Retinal pigment epithelial cell (primary cell): ENCODE measurements around the gene SLC5A1.
A peak's percentile ranks its signal among the peaks of the same experiment; 100 is the strongest.
"Not testable (repeated sequence)": the region's sequence is repeated elsewhere in the genome, so short reads cannot be mapped to it uniquely, and the experiment has no call there.

Experiments used
- DNase-seq: peaks from one replicate; pipeline ENCODE4 v3.0.0-alpha.2; 2010; ENCODE audit warnings: low read depth
- H3K4me3 ChIP-seq: 2 replicates; pipeline ENCODE4 v1.5.1; 2011; ENCODE audit warnings: mild to moderate bottlenecking, low read length, control low read depth, moderate library complexity
- TF ChIP-seq, protein P1 (sequence below): conservative IDR thresholded peaks from 2 replicates; pipeline ENCODE4 v1.5.1; 2011; ENCODE audit warnings: low read depth, low read length, control low read depth, inconsistent platforms

SLC5A1 gene

DNA sequence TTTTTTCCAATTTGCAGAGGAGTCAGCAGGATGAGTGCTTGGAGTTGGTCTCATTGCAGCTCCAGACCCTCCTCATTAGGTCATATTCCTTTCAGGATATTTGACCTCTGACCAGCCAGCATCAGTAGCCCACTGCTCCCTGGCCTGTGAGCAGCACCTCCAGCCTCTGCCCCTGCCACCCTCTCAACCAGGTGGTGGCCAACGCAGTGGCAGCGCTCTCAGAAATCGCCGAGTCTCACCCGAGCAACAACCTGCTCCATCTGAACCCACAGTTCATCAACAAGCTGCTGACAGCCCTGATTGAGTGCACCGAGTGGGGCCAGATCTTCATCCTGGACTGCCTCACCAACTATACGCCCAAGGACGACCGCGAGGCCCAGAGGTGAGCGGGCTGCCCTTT is 89.1 kb downstream of the SLC5A1 start:
- TF ChIP-seq, protein P1, sequence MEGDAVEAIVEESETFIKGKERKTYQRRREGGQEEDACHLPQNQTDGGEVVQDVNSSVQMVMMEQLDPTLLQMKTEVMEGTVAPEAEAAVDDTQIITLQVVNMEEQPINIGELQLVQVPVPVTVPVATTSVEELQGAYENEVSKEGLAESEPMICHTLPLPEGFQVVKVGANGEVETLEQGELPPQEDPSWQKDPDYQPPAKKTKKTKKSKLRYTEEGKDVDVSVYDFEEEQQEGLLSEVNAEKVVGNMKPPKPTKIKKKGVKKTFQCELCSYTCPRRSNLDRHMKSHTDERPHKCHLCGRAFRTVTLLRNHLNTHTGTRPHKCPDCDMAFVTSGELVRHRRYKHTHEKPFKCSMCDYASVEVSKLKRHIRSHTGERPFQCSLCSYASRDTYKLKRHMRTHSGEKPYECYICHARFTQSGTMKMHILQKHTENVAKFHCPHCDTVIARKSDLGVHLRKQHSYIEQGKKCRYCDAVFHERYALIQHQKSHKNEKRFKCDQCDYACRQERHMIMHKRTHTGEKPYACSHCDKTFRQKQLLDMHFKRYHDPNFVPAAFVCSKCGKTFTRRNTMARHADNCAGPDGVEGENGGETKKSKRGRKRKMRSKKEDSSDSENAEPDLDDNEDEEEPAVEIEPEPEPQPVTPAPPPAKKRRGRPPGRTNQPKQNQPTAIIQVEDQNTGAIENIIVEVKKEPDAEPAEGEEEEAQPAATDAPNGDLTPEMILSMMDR = no peak
- no peak for DNase-seq
- no peak overlapping the region for H3K4me3 ChIP-seq

DNA sequence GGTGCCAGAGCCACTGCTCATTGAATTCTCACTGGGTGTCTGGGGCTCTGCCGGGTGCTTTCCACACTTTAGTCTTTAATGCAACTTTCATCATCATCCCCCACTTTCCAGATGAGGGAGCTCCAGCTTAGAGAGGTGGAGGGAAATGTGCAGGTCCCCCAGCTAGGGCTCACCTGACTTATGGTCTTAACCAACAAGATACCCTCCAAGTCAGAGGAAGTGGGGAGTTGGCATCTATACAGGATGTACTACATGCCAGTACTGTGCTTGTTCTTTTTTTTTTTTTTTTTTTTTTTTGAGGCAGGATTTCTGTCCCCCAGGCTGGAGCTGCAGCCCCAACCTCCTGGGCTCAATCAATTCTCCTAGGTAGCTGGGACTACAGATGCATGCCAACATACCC is 89.7 kb downstream of the SLC5A1 start:
- H3K4me3 ChIP-seq = no peak overlapping the region
- TF ChIP-seq, protein P1 = no peak
- no peak for DNase-seq

DNA sequence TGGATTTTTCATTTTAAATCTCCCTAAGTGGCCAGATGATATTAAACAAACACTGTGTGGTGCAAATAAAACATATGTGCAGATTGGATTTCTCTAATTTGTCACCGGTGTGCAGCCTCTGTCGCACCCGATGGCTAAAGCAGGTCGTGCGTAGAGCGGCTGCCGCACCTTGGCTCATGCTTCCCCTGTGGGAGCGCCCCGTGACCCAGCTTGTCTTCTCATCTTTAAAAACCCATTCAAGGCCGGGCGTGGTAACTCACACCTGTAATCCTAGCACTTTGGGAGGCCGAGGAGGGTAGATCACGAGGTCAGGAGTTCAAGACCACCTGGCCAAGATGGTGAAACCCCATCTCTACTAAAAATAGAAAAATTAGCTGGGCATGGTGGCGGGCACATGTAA is 91.7 kb downstream of the SLC5A1 start:
- DNase-seq, H3K4me3 ChIP-seq: not testable (repeated sequence)

DNA sequence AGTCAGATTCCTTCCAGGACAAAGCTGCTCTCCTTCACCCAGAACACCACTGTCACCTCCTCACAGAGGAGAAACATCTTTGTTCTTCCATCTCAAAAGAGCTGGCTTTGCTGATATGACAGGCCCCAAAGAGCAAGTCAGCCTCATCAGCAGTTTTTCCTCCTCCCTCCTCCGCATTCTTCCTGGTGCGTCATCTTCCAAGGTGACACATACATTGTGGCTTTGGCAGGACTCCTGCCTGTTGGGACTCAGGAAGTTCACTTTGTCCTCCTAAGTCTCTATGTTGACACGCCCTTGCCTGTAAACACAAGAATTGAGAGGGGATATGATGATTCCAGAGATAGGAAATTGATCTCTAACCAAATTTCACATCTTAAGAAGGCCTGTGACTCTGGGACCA is 92.9 kb downstream of the SLC5A1 start:
- not testable (repeated sequence) for H3K4me3 ChIP-seq, DNase-seq

DNA sequence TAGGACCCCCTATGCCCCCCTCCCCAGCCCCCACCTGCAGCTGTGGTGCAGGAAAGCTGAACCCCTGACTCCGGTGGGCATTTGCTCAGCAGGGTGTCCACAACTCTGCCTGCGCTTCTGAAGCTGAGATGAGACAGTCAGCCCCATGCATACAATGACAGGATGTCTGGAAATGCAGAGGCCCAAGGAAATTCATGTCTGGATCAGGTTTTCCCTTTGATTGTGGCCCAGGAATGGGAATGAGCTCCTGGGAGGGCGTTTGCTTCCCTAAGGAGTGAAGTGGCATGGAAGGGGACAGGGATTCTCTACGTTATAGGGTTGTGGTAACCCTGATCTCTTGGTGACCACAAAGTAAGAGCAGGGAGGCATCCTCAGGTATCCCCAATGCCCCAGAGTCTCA is 93.8 kb downstream of the SLC5A1 start:
- H3K4me3 ChIP-seq = not testable (repeated sequence)

DNA sequence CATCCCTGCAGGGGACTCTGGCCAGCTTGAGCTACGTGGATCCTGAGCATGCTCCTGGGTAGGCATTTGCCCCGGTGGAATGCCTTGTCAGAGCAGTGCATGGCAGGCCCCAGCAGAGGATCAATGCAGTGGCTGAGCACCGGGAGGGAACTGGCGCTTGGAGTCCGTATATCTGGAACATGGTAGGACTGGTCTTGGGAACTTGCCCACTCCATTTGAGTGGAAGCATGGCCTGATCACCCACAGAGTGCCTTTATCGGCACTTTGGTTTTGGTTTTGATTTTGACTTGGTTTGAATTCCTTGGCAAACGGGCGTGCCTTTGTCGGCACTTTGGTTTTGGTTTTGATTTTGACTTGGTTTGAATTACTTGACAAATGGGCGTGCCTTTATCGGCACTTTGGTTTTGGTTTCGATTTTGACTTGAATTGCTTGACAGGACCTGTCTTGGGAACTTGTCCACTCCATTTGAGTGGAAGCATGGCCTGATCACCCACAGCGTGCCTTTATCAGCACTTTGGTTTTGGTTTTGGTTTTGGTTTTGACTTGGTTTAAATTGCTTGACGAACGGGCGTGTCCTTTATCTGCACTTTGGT is 94.8 kb downstream of the SLC5A1 start:
- H3K4me3 ChIP-seq, DNase-seq: not testable (repeated sequence)

More for the DNA sequence above, 93.8 kb downstream of the SLC5A1 start:
- not testable (repeated sequence) for DNase-seq

DNA sequence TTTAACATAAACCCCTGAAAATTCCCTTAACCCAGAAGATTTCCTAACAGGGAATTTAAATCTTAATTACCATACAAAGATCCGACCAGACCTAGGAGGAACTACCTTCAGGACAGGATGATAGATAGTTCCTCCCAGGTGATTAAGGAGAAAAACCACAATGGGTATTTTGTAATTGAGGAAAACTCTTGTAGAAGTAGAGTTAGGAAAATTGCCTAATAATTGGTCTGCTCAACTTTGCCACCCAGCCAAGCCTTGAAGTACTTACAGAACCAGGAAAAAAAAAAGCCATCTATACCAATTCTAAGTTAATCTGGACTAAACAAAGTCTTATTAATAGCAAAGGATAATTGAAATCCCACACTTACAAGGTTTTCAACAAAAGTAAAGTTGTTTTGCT is 95.5 kb downstream of the SLC5A1 start:
- DNase-seq, H3K4me3 ChIP-seq: not testable (repeated sequence)

DNA sequence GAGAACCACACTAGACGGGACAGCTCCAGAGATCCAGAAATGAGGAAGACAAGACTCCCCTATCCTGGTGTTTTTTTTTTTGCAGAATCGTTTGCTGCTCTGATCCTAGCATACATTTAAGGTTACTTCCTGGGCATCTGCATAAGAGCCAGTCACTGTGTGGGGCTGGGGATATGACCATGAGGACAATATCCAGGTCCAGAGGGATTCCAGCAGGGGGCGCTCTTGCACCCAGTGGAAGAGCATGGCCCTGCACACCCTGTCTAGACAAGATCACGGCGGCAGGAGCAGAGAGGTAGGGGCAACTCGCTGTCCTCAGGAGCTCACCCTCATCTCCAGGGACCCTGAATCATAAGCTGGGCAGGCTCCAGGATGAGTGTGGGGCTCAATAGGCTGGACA is 97.6 kb downstream of the SLC5A1 start:
- TF ChIP-seq, protein P1 = peak; percentile 26
- not testable (repeated sequence) for H3K4me3 ChIP-seq, DNase-seq

DNA sequence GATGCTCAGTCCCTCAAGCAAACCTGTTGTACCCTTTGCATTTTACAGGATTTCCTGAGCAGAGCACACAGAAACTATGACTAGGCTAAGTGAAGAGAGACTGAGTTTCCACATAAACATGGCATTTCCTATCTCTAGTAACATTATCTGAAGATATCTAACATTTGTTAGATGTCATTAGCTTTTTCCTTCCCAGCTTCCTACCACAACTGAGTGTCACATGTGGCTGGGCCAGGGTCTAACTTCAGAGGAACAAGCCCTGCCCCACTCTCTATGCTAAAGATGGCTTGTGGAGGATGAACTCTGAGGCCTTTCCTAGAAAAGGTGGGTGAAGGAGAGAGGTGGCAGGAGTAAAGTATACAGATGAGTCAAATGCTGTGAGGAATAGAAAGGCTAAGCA is 99.5 kb downstream of the SLC5A1 start:
- TF ChIP-seq, protein P1 = no peak
- no peak overlapping the region for H3K4me3 ChIP-seq
- no peak for DNase-seq

DNA sequence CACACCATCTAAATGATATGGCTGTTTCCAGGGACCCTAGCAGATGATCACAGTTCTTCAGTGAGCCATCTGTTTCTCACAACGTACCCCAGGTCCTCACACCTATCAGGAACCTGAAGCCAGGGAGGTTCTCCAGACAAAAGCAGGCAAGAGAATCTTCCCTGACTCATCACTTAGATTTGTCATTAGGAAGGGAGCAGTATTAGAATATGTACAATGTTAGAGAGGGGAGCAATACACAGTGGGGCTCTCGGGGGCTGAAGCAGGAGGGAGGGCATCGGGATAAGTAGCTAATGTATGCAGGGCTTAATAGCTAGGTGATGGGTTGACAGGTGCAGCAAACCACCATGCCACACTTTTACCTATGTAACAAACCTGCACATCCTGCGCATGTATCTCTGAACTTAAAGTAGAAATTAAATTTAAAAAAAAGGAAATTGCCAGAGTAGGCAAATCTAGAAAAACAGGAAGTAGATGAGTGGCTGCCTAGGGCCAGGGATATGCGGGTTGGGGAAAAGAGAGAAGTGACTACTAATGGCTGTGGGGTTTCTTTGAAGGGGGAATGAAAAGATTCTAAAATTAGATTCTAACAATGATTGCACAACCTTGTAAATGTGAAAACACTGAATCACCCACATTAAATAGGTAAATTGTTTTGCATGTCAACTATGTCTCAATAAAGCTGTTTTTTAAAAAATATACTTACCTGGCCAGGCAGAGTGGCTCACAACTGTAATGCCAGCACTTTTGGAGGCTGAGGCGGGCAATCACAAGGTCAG is 101.6 kb downstream of the SLC5A1 start:
- no peak overlapping the region for H3K4me3 ChIP-seq
- TF ChIP-seq, protein P1 = no peak
- no peak for DNase-seq

DNA sequence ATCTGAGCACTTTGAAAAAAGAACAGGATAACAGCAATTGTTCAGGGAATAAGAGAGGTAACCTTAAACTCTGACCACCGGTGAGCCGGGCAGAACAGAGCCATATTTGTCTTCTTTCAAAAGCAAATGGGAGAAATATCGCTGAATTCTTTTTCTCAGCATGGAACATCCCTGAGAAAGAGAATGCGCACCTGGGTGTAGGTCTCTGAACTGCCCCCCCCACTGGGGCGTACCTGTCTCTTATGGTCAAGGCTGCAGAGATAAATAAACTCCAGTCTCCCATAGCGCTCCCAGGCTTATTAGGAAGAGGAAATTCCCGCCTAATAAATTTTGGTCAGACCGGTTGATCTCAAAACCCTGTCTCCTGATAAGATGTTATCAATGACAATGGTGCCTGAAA is 104.1 kb downstream of the SLC5A1 start:
- H3K4me3 ChIP-seq, DNase-seq: not testable (repeated sequence)

DNA sequence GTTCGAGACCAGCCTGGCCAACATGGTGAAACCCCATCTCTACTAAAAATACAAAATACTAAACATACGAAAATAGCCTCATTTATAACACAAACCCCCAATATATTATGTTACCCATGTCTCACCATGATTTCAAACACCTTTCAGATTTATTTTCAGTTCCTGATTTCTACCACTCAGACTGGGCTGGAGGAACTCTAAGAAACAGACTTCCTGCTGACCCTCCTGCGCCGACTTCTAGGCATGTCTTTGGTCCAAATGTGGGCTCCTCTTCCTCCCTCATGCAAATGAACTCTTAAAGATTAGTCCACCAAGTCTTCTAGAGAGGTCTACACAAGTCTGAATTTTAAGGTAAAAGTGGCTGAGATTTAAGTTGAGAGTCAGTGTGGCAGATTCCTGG is 105.3 kb downstream of the SLC5A1 start:
- not testable (repeated sequence) for DNase-seq, H3K4me3 ChIP-seq

DNA sequence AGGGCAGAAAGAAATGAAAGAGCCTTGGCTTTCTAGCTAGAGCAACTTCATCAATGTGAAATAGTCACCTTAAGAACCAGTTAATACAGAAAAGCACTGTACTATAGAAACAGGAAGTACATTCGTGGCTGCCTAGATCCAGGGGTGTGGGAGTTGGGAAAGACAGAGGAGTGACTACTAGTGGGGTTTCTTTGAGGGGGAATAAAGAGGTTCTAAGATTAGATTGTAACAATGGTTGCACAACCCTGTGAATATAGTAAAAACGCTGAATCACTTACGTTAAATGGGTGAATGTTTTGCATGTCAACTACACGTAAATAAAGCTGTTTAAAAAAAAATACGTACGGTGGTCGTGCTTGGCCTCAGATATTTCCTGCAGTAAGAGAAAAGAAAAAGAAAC is 107.6 kb downstream of the SLC5A1 start:
- DNase-seq, H3K4me3 ChIP-seq: not testable (repeated sequence)
